NCI-H345 (cell line): Measurements from ENCODE around the gene LRRC71.
"Not testable (repeated sequence)": the region's sequence is repeated elsewhere in the genome, so short reads cannot be mapped to it uniquely, and the experiment has no call there.

ENCODE experiments used
- DNase-seq: peaks from one replicate; lab custom pipeline; 2025; lab: John Stamatoyannopoulos, UW

The LRRC71 gene

DNA sequence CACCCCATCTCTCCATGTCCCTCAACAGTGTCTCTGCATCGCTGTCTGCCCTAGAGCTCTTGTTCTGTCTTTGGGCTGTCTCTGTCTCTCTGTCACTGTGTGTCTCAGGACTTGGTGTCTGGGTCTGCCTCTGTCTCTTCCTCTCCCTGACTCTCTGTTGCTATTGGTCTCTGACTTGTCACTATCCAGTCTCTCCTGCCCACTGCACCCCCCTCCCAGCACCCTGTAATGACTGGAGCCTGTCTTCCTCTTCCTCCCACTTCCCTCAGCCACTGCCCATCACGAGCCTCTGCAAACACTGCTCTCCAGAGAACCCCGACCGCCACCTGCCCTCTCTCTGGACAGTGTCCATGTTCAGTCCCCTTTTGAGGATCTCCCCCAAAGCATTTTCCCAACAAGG lies 14.8 kb upstream of the LRRC71 start:
- no peak for DNase-seq

DNA sequence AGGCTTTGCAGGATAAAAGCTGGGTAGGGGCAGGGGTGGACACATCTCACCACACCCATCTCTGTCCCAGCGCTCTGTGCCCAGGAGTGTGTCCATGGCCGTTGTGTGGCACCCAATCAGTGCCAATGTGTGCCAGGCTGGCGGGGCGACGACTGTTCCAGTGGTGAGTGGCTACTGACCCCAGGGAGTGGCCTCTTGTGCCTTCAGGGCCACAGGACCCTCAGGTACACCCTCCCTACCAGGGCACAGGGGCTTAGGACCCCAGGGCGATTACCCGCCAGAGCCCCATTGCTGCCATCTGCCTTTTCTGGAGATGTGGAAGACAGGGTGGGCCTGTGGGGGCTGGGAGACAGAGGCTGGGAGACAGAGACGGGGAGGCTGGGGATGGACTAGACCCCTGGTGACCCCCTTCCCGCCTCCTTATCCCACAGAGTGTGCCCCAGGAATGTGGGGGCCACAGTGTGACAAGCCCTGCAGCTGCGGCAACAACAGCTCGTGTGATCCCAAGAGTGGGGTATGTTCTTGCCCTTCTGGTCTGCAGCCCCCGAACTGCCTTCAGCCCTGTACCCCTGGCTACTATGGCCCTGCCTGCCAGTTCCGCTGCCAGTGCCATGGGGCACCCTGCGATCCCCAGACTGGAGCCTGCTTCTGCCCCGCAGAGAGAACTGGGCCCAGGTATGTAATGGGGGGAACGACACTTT lies 14.1 kb upstream of the LRRC71 start:
- DNase-seq: no peak

DNA sequence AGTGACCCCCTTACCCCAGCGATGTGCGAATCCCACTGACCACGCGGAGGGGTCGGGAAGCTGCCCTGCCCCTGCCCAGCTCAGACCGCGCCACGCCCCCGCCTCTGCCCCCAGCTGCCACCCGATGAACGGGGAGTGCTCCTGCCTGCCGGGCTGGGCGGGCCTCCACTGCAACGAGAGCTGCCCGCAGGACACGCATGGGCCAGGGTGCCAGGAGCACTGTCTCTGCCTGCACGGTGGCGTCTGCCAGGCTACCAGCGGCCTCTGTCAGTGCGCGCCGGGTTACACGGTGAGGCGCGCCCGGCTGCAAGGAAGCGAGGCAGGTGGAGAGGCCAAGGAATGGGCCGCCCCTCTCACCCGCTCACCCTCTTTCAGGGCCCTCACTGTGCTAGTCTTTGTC lies 11.9 kb upstream of the LRRC71 start:
- DNase-seq: no peak

DNA sequence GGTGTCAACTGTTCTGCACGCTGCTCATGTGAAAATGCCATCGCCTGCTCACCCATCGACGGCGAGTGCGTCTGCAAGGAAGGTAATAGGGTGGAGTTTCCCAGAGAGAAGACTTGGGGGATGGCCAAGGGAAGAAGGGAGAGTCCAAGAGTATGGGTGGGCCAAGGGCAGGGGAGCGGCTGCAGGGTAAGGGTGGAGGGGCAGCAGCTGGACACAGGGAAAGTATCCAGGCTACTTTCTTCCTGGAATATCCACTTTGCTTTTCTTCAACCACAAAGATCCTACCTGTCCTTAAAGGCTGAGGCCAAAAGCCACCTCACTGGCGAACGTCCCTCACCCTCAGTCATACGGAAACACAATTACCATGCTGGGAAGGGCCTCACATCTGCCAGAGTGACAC lies 11.5 kb upstream of the LRRC71 start:
- no peak for DNase-seq

DNA sequence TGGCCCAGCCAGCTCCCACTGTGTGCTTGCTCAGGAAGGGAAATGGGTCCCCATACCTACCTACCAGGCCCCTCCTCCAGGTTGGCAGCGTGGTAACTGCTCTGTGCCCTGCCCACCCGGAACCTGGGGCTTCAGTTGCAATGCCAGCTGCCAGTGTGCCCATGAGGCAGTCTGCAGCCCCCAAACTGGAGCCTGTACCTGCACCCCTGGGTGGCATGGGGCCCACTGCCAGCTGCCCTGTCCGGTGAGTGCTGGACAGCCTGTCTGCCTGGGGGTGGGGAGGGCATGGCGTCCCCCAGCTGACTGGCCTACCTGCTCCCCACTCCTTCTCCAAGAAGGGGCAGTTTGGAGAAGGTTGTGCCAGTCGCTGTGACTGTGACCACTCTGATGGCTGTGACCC lies 10.8 kb upstream of the LRRC71 start:
- DNase-seq: no peak

DNA sequence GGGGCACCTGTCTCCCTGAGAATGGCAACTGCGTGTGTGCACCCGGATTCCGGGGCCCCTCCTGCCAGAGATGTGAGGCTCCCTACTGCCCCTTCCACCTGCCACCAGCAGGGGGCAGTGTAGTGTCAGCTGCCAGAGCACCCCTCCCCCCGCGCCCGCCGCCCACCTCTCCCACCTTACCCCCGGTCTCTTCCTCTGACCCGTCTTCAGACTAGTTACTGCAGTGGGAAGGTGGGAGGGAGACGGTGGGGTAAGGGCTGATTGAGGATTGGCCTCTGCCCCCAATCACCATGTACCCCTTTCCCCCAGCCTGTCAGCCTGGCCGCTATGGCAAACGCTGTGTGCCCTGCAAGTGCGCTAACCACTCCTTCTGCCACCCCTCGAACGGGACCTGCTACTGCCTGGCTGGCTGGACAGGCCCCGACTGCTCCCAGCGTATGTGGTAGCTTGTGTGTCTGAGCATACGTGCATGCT lies 10.1 kb upstream of the LRRC71 start:
- peak; percentile 41 for DNase-seq

DNA sequence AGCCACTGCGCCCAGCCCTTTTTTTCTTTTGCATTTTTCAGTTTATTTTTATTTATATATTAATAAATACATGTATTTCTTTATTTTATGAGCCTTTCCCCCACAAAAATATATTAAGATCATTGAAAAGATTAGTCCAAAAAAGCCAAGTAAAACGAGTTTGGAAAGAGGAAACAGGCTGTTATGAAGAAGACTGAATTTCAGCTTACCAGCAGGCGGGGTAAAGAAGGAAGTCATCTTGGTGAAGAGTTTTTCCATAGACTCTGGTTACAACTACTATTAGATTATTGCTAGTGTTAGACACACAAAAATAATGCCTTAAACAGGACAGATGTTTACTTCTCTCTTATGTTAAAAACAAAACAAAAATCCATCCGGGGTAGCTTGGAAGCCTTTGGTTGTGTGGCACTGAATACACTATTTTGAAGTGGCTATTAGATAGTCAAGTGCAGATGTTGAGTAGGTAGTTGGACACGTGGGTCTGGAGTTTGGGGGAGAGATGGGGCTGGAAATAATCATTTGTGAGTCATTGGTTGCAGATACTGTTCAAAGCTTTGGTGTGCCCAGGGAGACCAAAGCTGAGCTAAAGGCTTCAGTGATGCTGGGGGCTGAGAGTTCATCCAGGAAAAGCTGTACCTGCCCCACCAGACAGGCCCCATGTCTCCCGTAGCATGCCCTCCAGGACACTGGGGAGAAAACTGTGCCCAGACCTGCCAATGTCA lies 8.7 kb upstream of the LRRC71 start:
- no peak for DNase-seq

DNA sequence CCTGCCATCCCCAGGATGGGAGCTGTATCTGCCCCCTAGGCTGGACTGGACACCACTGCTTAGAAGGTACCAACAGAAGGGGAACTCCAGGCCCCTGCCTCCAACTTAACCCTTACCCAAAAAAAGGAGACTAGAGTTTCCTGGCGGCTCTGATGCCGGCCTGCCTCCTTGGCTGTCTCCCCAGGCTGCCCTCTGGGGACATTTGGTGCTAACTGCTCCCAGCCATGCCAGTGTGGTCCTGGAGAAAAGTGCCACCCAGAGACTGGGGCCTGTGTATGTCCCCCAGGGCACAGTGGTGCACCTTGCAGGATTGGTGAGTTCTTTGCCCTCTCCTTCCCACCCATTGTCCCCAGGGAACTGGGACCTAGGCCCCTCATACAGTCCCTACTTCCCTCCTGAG lies 8.1 kb upstream of the LRRC71 start:
- no peak for DNase-seq

DNA sequence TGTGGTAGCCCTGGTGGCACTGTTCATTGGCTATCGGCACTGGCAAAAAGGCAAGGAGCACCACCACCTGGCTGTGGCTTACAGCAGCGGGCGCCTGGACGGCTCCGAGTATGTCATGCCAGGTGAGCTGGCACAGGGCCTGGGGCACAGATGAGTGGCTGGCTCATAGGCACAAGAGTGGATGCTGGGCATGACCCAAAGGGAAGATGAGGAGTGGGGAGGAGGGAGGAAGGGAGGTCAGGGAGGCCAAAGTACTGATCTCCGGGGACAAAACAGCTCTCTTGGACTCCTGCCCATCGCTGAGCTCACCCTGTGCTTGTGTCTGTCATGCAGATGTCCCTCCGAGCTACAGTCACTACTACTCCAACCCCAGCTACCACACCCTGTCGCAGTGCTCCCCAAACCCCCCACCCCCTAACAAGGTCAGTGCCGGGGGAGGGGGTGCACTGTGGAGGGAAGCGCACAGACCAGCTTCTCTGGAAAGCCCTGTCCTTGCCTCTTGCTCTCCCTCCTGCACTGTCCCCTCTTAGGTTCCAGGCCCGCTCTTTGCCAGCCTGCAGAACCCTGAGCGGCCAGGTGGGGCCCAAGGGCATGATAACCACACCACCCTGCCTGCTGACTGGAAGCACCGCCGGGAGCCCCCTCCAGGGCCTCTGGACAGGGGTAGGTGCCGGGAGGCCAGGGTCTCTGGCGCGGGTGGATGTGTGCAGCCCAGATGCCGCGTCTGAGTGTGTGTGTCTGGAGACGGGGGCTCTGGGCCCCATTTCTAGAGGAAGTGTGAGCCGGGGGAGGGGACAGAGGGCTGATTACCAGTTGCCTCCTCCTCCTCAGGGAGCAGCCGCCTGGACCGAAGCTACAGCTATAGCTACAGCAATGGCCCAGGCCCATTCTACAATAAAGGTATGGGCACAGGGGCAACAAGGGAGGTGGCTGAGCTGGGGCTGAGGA lies 7.3 kb upstream of the LRRC71 start:
- DNase-seq: no peak

DNA sequence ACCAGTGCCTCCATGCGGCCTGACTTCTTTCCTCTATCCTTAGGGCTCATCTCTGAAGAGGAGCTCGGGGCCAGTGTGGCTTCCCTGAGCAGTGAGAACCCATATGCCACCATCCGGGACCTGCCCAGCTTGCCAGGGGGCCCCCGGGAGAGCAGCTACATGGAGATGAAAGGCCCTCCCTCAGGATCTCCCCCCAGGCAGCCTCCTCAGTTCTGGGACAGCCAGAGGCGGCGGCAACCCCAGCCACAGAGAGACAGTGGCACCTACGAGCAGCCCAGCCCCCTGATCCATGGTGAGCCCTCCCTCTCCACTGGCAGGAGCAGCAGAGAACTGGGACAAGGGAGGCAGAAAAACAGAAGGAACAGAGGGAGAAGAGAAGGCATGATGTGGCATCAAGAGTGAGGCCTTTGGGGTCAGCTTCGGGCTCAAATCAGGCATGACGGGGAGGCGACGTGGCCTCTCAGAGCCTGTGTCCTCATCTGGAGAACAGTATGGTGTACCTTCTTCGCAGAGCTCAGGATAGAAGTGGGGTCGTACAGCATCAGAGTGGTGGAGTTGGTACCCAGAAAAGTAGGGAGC lies 6.5 kb upstream of the LRRC71 start:
- no peak for DNase-seq

DNA sequence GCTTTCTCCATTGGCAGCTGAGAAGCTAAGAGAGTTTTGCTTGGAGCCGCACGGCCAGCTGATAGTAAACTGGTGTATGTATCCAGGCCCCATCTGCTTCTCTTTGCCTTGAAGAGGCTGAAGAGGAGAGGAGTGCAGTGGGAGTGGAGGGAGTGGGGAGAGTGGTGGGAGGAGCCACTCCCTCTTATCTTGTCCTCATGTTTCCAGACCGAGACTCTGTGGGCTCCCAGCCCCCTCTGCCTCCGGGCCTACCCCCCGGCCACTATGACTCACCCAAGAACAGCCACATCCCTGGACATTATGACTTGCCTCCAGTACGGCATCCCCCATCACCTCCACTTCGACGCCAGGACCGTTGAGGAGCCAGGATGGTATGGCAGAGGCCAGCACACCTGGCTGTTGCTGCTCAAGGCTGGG lies 6.0 kb upstream of the LRRC71 start:
- no peak for DNase-seq

DNA sequence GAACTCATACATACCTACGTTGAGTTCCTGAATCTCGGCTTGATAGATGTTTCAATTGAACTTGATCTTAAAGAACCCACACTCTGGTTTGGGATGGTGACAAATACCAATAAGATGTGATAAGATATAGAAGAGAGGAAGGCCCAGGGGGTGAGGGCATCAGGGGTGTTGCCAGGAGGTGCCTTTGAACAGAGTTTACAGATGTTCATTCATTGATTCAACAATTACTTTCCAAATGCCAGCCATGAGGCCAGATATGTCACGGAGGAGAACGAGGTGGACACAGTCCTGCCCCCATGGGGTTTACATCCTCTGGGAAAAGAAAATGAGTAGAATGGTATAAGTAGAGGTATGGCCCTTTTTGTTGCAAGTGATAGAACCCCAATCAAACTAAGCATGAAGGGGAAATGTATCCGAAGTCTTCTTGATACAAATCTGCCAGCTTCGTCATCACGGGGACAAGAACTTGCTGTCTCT lies 659 bp downstream of the LRRC71 start:
- DNase-seq: no peak

DNA sequence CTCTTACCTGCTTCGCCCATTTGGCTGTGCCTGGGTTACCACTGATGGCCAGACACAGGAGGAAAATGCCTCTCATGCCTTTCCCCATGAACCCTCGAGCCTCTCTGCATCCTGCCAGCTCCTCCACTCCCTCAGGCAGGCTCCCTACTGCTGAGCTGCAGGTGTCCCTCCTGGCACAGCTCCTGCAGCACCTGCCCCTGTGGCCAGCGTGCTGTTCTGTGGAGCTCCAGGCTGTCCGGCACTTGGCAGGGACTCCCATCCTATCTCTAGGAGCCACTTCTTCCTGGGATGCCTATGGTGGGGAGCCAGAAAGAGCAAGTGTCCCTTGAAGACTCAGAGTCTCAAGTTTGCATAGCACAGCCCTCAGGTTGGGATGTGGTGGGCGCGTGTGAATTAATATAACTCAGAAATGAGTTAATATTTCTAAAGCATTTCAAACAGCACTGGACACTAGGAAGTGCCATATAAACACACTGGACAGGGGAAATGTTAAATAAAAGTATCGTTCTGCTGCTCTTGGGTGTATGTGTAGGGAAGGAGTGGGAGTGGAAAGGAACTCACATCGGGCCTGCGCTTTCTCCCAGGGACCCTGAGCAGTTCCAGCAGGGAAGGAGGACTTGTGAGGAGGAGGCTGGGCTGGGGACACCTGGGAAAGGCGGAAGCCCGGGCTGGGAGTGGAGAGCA lies 2.7 kb downstream of the LRRC71 start:
- peak; percentile 76 for DNase-seq

DNA sequence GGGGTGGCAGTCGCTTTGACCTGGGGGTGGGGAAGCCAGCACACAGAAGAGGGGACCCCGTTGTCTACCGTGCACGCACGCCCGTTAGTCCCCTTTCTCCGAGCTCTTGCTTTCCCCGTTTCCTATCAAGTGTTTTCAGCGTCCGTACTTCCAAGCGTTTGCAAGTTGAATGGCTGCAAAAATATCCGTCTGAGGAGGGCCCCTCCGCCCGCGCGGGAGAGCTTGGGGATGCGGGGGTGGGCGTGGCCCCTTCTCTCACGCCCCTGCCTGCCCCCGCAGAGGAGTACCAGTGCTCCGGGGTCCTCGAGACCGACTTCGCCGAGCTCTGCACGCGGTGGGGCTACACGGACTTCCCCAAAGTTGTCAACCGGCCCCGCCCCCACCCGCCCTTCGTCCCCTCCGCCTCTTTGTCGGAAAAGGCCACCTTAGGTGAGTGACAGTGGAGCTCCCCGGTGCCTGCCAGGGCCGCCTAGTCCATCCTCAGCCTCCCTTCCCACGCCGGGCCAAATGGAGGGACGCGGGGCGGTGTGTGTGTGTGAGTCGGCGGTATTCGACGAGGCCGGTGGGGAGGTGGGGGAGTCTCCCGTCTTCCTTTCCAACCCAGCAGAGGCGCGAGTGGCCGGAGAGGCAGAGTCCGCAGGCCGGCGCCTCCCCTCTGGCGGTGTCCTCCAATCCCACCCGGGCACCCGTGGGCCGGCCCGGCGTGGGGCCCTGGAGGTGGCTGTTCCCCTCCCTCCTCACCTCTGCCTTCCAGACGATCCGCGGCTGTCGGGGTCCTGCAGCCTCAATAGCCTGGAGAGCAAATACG lies 3.4 kb downstream of the LRRC71 start:
- DNase-seq: no peak

DNA sequence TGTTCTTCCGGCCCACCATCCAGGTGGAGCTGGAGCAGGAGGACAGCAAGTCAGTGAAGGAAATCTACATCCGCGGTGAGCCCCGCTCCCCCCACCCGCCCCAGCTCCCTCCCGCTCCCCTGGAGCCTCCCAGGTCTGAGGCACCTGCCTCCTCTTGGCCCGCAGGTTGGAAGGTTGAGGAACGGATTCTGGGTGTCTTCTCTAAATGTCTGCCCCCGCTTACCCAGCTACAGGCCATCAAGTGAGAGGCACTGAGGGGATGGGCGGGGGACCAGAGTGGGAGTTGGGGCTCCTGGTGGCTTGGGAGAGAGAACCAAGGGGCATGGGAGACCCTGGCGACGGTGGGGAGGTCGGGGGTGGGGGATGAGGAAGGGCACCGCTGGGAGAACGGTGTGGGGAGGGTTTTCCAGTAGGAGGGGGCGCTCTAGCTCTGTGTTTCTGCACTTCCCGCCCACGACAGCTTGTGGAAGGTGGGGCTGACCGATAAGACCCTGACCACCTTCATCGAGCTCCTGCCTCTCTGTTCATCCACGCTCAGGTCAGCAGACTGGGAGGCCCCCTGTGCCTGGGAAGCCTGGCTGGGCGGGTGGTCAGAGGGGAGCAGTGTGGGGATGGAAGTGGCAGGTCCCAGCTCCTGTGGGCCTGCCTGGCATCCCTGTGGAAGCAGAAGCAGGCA lies 4.2 kb downstream of the LRRC71 start:
- no peak for DNase-seq

DNA sequence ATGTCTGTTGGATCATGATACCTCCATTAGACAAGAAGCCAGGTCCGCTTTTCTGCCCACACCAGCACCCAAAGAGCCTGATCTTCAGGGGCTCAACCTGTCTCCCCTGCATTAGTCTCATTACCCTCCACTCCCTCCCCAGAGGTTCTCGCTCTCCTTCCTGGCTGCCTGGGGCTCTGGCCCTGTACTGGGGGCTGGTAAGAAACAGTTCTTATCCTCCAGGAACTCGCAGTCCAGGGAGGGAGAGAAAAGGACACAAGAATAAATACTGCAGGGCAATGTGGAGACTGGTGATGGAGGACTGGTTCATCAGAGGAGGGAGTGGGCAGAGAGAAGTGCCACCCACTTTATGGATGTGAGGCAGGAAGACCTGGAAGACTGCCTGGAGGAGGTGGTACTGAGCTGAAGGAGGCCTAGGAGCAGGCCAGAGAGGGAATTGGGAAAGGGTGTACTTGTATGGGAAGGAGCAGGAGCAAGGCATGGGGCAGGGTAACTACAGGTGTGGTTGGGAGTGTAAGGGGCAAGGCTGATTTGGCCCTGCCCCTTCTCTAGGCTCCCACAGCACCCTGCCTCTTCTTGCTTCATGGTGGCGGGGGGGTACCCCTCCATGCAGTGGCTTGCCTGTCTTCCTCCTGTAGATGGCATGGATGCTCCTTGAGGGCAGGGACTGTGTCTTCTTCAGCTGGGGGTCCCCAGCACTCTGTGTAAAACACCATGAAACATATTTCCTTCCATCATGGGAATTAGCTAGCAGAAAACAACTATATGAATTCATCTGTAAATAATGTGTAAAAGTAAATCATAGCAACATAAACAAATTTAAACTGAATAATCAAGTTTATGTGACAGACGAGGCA lies 5.0 kb downstream of the LRRC71 start:
- no peak for DNase-seq

DNA sequence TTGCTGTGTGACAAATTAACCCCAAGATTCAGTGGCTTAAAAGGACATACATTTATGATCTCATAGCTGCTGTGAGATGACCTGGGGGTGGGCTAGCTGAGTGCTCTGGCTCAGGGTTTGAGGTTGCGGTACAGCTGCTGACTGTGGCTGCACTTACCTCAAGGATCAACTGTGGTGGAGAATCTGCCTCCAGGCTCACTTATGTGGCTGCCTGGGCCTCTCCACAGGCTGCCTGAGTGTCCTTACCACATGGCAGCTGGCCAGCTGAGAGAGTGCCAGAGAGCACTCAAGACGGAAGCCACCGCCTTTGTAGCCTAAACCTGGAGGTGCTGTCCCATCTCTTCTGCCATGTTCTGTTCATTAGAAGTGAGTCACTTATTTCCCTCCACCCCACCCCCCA lies 5.7 kb downstream of the LRRC71 start:
- DNase-seq: peak; percentile 72

DNA sequence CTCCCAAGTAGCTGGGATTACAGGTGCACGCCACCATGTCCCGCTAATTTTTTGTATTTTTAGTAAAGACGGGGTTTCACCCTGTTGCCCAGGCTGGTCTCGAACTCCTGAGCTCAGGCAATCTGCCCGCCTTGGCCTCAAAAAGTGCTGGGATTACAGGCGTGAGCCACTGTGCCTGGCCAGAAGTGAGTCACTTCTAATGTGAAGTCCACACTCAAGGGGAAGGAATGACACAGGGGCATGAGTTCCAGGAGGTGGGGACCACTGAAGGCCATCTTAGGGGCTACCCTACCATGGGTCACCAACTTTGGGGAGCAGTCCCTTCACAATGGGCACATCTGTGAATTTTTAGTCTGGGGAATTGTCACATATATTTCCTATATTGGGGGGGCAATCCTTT lies 6.3 kb downstream of the LRRC71 start:
- not testable (repeated sequence) for DNase-seq
